HEK293 (cell line): ENCODE data around the gene TSPAN11.
A peak's percentile ranks its signal among the peaks of the same experiment; 100 is the strongest.

ENCODE experiments used
- CTCF ChIA-PET: fragments of 350-600 bp; formaldehyde crosslinking; extraction: SDS; loops from one replicate; lab custom pipeline; 2021; ENCODE audit warnings: antibody characterized with exemption; lab: Yijun Ruan, JAX
- POLR2A ChIA-PET: fragments of 300-600 bp; formaldehyde crosslinking; extraction: SDS; loops from one replicate; lab custom pipeline; 2020; ENCODE audit warnings: antibody characterized with exemption, inconsistent platforms; lab: Yijun Ruan, JAX
- H3K27ac ChIP-seq: fragments of 200-500 bp; sonication (Bioruptor generic); 2 replicates; pipeline ENCODE4 v1.5.1; 2014; ENCODE audit warnings: low read depth, low read length, control low read depth, inconsistent platforms; ENCODE audit errors: extremely low read depth
- H3K36me3 ChIP-seq, 2 experiments: fragments of 200-500 bp in 1 of 2; sonication (Bioruptor generic) in 1 of 2; 1 replicate in 1 of 2; 2 replicates in 1 of 2; pipeline ENCODE4 v1.5.1; 2014 to 2017; ENCODE audit warnings: inconsistent platforms in 2 of 2, low read length in 2 of 2; ENCODE audit not compliant: control insufficient read depth in 2 of 2, insufficient read depth in 1 of 2
- H3K4me1 ChIP-seq: fragments of 200-500 bp; sonication (Bioruptor generic); 2 replicates; pipeline ENCODE4 v1.5.1; 2014; ENCODE audit warnings: mild to moderate bottlenecking, low read length, inconsistent platforms; ENCODE audit not compliant: control insufficient read depth, insufficient read depth
- H3K4me3 ChIP-seq: 2 replicates; pipeline ENCODE4 v1.5.1; 2011; ENCODE audit warnings: low read depth, mild to moderate bottlenecking, control low read depth, low read length, moderate library complexity
- H3K9me3 ChIP-seq: fragments of 200-500 bp; sonication (Bioruptor generic); 2 replicates; pipeline ENCODE4 v1.5.1; 2014; ENCODE audit warnings: low read depth, low read length, inconsistent platforms; ENCODE audit not compliant: control insufficient read depth, insufficient read depth
- FEZF1 ChIP-seq: fragments of 450-650 bp; formaldehyde crosslinking; IDR thresholded peaks from 2 replicates; pipeline ENCODE4 v1.5.1; 2016; ENCODE audit warnings: missing biosample characterization, missing genetic modification characterization
- GLIS1 ChIP-seq: fragments of 450-650 bp; formaldehyde crosslinking; IDR thresholded peaks from 2 replicates; pipeline ENCODE4 v1.5.1; 2016; ENCODE audit warnings: missing biosample characterization, missing genetic modification characterization
- HOXD13 ChIP-seq: sonication (generic); formaldehyde crosslinking; IDR thresholded peaks from 2 replicates; pipeline ENCODE4 v1.8.0; 2022; ENCODE audit warnings: missing genetic modification reagents, borderline replicate concordance
- KLF1 ChIP-seq: fragments of 450-650 bp; formaldehyde crosslinking; IDR thresholded peaks from 2 replicates; pipeline ENCODE4 v1.5.1; 2016; ENCODE audit warnings: missing biosample characterization, missing genetic modification characterization
- ZIC2 ChIP-seq: fragments of 450-650 bp; formaldehyde crosslinking; IDR thresholded peaks from 2 replicates; pipeline ENCODE4 v1.5.1; 2016; ENCODE audit warnings: missing biosample characterization, missing genetic modification characterization
- ZNF121 ChIP-seq: fragments of 450-650 bp; formaldehyde crosslinking; IDR thresholded peaks from 2 replicates; pipeline ENCODE4 v1.5.1; 2016; ENCODE audit warnings: missing biosample characterization, missing genetic modification characterization
- ZNF202 ChIP-seq: fragments of 450-650 bp; formaldehyde crosslinking; IDR thresholded peaks from 2 replicates; pipeline ENCODE4 v1.5.1; 2016; ENCODE audit warnings: missing biosample characterization, missing genetic modification characterization, borderline replicate concordance
- ZNF529 ChIP-seq: fragments of 450-650 bp; formaldehyde crosslinking; IDR thresholded peaks from 2 replicates; pipeline ENCODE4 v1.5.1; 2017; ENCODE audit warnings: missing genetic modification characterization, missing biosample characterization; ENCODE audit not compliant: insufficient replicate concordance
- ZNF560 ChIP-seq: fragments of 450-650 bp; formaldehyde crosslinking; IDR thresholded peaks from 2 replicates; pipeline ENCODE4 v1.5.1; 2017; ENCODE audit warnings: missing biosample characterization, missing genetic modification characterization, borderline replicate concordance
- ZNF561 ChIP-seq: fragments of 450-650 bp; IDR thresholded peaks from 2 replicates; pipeline ENCODE4 v1.5.1; 2018; ENCODE audit warnings: missing biosample characterization, missing genetic modification characterization, borderline replicate concordance
- ZNF626 ChIP-seq: fragments of 450-650 bp; sonication (Bioruptor Pico); formaldehyde crosslinking; IDR thresholded peaks from 2 replicates; pipeline ENCODE4 v1.5.1; 2018; ENCODE audit warnings: missing biosample characterization, missing genetic modification characterization, inconsistent platforms
- ZNF664 ChIP-seq: fragments of 450-650 bp; formaldehyde crosslinking; IDR thresholded peaks from 2 replicates; pipeline ENCODE4 v1.5.1; 2016; ENCODE audit warnings: missing biosample characterization, missing genetic modification characterization
- ZNF701 ChIP-seq: fragments of 450-650 bp; formaldehyde crosslinking; IDR thresholded peaks from 2 replicates; pipeline ENCODE4 v1.5.1; 2016; ENCODE audit warnings: missing biosample characterization, missing genetic modification characterization
- ZNF785 ChIP-seq: fragments of 450-650 bp; formaldehyde crosslinking; IDR thresholded peaks from 2 replicates; pipeline ENCODE4 v1.5.1; 2016; ENCODE audit warnings: missing biosample characterization, missing genetic modification characterization
- ZNF792 ChIP-seq: fragments of 450-650 bp; formaldehyde crosslinking; IDR thresholded peaks from 2 replicates; pipeline ENCODE4 v1.5.1; 2016; ENCODE audit warnings: missing biosample characterization, missing genetic modification characterization
- TF ChIP-seq, protein P1 (sequence below): fragments of 450-650 bp; formaldehyde crosslinking; IDR thresholded peaks from 2 replicates; pipeline ENCODE4 v1.5.1; 2016; ENCODE audit warnings: missing biosample characterization, missing genetic modification characterization
- TF ChIP-seq, protein P2 (sequence below): fragments of 450-650 bp; IDR thresholded peaks from 2 replicates; pipeline ENCODE4 v1.5.1; 2018; ENCODE audit warnings: missing biosample characterization, mild to moderate bottlenecking, missing genetic modification characterization
- TF ChIP-seq, protein P3 (sequence below): fragments of 450-650 bp; formaldehyde crosslinking; IDR thresholded peaks from 2 replicates; pipeline ENCODE4 v1.5.1; 2016; ENCODE audit warnings: missing biosample characterization, missing genetic modification characterization

TSPAN11 gene

DNA sequence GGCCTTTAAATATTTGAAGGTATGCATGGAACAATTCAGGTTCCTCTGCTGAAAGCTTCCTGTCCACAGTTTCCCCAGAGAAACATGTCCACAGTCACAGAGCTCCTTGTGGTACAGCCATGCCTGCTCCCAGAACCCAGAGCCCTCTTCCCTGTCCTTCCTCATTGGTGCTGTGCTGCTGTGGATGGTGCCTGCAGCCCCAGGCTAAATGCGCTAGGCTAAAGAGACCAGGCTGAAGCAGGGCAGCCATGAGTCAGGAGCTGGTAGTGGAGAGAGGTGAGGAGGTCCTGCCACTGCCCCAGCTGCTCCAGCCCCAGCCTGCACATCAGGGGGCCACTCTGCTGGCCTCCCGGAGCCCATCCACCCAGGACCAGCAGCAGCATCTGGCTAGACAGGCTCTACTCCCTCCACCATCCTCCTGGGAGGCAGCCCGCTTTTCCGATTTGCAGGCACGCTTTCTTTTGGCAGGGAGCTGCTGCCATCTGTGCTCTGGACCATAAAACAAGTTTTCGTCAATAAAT is 81.8 kb downstream of the TSPAN11 start:
- no peak overlapping the region for H3K27ac ChIP-seq
- no peaks in the 10 kb centered on the region for H3K4me1 ChIP-seq
- ChIA-PET POLR2A (no interaction called here), CTCF (no interaction called here)
- TF ChIP-seq ZNF202 (no peak), HOXD13 (CRISPR knock-in tag) (no peak), ZIC2 (tag by site-specific recombination) (peak; percentile 15; the same call in 1 of the 2 replicates), GLIS1 (peak; percentile 76)
- TF ChIP-seq, protein P1, sequence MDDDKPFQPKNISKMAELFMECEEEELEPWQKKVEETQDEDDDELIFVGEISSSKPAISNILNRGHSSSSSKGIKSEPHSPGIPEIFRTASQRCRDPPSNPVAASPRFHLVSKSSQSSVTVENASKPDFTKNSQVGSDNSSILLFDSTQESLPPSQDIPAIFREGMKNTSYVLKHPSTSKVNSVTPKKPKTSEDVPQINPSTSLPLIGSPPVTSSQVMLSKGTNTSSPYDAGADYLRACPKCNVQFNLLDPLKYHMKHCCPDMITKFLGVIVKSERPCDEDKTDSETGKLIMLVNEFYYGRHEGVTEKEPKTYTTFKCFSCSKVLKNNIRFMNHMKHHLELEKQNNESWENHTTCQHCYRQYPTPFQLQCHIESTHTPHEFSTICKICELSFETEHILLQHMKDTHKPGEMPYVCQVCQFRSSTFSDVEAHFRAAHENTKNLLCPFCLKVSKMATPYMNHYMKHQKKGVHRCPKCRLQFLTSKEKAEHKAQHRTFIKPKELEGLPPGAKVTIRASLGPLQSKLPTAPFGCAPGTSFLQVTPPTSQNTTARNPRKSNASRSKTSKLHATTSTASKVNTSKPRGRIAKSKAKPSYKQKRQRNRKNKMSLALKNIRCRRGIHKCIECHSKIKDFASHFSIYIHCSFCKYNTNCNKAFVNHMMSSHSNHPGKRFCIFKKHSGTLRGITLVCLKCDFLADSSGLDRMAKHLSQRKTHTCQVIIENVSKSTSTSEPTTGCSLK (tag by site-specific recombination): no peak
- H3K9me3 ChIP-seq: no peaks in the 10 kb centered on the region
- H3K4me3 ChIP-seq: no peak overlapping the region
- H3K36me3 ChIP-seq: no peaks in the 10 kb centered on the region

DNA sequence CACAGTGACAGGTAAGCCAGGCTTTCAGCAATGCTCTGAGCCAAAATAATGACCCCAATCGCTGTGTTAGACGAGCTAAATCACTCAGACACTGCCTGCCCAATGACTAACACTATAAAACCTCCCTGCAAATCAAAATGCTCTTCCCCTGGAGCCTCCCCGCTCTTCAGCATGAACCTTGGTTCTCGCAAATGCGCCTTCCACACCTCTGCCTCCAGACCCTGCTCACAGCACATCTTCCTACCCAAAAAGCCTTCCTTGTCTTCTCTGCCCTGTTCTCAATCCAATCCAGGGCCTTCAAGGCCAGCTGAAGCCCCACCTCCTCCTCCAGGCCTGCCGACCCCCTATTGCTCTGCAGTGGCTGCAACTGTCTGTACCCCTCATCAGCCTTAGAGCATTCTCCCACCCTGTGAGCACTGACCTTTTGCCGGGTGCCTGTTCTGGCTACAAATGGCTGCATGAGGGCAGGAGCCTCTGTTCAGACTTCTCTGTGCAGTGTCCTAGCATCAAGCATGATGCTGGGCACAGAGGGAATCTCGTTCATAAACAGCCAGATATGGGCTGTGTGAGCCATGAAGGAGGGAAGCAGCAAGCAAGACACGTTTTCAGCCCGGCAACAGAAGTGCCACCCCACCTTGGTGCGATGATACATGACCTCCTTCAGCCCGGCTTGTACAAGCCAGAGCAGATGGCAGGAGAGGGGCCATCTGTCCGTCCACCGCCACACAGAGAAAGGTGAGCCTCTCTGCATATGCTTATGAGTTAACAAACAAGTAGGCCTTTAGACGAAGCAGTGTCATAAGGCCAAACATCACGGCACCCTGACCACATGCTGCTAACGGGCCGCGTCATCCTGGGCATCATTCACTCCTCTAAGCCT is 82.7 kb downstream of the TSPAN11 start:
- Histone ChIP-seq H3K36me3 (no peaks in the 10 kb centered on the region), H3K9me3 (no peaks in the 10 kb centered on the region), H3K27ac (no peak overlapping the region), H3K4me1 (no peaks in the 10 kb centered on the region), H3K4me3 (no peak overlapping the region)
- no peak for TF ChIP-seq ZNF785 (tag by site-specific recombination)
- TF ChIP-seq FEZF1 (tag by site-specific recombination): no peak
- no peak for TF ChIP-seq ZNF701
- TF ChIP-seq, protein P2, sequence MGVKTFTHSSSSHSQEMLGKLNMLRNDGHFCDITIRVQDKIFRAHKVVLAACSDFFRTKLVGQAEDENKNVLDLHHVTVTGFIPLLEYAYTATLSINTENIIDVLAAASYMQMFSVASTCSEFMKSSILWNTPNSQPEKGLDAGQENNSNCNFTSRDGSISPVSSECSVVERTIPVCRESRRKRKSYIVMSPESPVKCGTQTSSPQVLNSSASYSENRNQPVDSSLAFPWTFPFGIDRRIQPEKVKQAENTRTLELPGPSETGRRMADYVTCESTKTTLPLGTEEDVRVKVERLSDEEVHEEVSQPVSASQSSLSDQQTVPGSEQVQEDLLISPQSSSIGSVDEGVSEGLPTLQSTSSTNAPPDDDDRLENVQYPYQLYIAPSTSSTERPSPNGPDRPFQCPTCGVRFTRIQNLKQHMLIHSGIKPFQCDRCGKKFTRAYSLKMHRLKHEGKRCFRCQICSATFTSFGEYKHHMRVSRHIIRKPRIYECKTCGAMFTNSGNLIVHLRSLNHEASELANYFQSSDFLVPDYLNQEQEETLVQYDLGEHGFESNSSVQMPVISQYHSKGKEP (tag by site-specific recombination): no peak
- TF ChIP-seq ZNF121 (tag by site-specific recombination): no peak
- no peak for TF ChIP-seq ZNF561
- no peak for TF ChIP-seq ZNF792
- TF ChIP-seq ZNF626 (tag by site-specific recombination): no peak
- TF ChIP-seq ZNF529 (tag by site-specific recombination): no peak
- TF ChIP-seq, protein P3, sequence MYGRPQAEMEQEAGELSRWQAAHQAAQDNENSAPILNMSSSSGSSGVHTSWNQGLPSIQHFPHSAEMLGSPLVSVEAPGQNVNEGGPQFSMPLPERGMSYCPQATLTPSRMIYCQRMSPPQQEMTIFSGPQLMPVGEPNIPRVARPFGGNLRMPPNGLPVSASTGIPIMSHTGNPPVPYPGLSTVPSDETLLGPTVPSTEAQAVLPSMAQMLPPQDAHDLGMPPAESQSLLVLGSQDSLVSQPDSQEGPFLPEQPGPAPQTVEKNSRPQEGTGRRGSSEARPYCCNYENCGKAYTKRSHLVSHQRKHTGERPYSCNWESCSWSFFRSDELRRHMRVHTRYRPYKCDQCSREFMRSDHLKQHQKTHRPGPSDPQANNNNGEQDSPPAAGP: no peak
- TF ChIP-seq ZNF664 (tag by site-specific recombination): no peak
- no peak for TF ChIP-seq KLF1 (tag by site-specific recombination)
- TF ChIP-seq ZNF560 (tag by site-specific recombination): no peak
- CTCF ChIA-PET: interaction anchor here (0.8 kb wide), 1 partner anchor 17 kb away, joined by 4 read pairs; no protein-coding TSS in a partner anchor
- POLR2A ChIA-PET: no interaction called here
